Astrocyte of the cerebellum (primary cell): ENCODE data around the gene LTBP2.
"Not testable (repeated sequence)": the region's sequence is repeated elsewhere in the genome, so short reads cannot be mapped to it uniquely, and the experiment has no call there.

Experiments
- DNase-seq: peaks from one replicate; pipeline ENCODE4 v3.0.0-alpha.2; 2011; ENCODE audit warnings: low read depth
- H3K4me3 ChIP-seq: 2 replicates; pipeline ENCODE4 v1.5.1; 2011; ENCODE audit warnings: mild to moderate bottlenecking, low read depth, low read length, moderate library complexity
- in situ Hi-C: cut with HindIII; loops from 2 replicates; pipeline ENCODE4 v1.10.0; 2017; ENCODE audit warnings: low sequenced_read_pairs
- TF ChIP-seq, protein P1 (sequence below): IDR thresholded peaks from 2 replicates; pipeline ENCODE4 v1.5.1; 2012; ENCODE audit warnings: low read length, low read depth, moderate library complexity, mild to moderate bottlenecking; ENCODE audit errors: missing control alignments

LTBP2 gene

DNA sequence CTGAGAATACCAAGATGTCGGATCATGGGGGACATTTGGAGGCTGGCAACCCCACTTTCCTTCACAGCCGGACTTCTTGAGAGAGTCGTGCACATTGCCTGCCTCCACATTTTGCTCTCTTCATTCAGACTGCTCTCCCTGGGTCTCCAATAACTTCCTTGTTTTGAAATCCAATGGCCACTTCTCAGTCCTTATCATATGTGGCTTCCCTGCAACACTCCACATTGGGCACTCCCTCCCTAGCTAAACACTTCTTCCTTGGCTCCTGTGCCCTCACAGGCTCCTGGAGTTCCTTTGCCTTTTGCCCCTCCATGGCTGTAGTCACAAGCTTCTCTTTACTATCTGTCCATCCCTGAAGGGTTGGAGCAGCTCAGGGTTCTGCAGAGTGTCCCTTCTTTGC, 149.0 kb downstream of the LTBP2 start:
- TF ChIP-seq, protein P1, sequence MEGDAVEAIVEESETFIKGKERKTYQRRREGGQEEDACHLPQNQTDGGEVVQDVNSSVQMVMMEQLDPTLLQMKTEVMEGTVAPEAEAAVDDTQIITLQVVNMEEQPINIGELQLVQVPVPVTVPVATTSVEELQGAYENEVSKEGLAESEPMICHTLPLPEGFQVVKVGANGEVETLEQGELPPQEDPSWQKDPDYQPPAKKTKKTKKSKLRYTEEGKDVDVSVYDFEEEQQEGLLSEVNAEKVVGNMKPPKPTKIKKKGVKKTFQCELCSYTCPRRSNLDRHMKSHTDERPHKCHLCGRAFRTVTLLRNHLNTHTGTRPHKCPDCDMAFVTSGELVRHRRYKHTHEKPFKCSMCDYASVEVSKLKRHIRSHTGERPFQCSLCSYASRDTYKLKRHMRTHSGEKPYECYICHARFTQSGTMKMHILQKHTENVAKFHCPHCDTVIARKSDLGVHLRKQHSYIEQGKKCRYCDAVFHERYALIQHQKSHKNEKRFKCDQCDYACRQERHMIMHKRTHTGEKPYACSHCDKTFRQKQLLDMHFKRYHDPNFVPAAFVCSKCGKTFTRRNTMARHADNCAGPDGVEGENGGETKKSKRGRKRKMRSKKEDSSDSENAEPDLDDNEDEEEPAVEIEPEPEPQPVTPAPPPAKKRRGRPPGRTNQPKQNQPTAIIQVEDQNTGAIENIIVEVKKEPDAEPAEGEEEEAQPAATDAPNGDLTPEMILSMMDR = no peak
- H3K4me3 ChIP-seq = no peak overlapping the region
- in situ Hi-C loops = no loop called here
- no peak for DNase-seq

DNA sequence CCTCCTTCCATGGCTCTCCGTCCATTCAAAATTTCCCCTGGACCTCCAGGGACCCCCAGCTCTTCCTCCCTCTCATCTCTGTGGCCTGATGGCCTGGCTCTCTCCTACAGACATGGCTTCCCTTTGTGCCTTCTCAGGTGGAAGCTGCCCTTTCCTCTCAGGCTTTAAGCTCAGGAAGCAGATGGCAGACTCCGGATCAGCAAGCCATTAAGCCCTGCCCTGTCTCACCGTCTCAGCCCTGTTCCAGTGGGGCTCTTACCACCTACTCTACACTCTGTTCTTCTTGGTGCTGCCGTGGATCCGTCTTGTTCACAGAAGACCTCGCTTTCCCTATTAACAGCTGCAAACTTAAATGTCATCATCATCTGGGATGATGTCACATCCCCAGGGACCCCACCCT, 152.1 kb downstream of the LTBP2 start:
- TF ChIP-seq, protein P1 = no peak
- no peak for DNase-seq
- in situ Hi-C loops = no loop called here
- H3K4me3 ChIP-seq = no peak overlapping the region

DNA sequence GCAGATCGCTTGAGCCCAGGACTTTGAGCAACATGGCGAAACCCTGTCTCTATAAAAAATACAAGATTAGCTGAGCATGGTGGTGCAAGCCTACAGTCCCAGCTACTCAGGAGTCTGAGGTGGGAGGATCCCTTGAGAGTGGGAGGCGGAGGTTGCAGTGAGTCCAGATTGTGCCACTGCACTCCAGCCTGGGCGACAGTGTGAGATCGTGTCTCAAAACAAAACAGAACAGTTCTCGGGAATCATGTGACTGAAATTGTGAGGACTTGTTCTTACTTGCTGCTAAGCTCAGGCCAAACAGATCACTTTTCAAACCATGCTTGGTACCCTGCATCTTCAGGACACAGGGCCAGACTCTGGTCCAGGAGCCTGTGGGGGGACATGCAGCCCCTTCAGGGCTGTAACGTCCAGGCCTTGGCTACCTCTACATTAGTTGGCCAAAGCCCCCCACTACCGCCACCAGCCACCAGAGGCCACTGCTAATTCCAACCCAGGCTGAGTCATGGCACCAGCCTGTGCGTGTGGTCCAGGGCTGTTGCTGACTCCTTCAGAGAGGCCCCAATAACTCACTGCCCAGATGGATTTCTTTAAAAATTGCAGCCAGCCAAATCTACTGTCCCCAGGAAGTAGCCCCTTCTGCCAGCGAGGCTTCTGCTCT, 152.6 kb downstream of the LTBP2 start:
- in situ Hi-C loops = no loop called here
- DNase-seq = peak; percentile 4
- TF ChIP-seq, protein P1 = peak; percentile 79
- H3K4me3 ChIP-seq = no peak overlapping the region

DNA sequence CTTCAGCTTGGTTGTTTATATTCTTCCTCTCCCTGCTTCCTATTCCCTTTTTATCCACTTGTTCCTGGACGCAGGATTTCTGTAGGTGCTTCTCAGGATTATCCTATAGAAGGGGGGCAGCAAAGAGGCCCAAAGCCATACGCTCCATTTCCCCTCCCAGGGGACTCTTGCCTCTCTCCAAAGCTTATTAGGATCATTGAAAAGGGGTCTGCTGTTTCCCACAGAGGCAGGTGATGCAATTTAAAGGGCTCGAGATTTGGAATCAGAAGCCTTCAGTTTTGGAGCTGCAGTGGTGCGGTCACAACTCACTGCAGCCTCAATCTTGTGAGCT, 154.5 kb downstream of the LTBP2 start:
- H3K4me3 ChIP-seq = no peak overlapping the region
- DNase-seq = no peak
- in situ Hi-C loops = no loop called here
- TF ChIP-seq, protein P1 = no peak

DNA sequence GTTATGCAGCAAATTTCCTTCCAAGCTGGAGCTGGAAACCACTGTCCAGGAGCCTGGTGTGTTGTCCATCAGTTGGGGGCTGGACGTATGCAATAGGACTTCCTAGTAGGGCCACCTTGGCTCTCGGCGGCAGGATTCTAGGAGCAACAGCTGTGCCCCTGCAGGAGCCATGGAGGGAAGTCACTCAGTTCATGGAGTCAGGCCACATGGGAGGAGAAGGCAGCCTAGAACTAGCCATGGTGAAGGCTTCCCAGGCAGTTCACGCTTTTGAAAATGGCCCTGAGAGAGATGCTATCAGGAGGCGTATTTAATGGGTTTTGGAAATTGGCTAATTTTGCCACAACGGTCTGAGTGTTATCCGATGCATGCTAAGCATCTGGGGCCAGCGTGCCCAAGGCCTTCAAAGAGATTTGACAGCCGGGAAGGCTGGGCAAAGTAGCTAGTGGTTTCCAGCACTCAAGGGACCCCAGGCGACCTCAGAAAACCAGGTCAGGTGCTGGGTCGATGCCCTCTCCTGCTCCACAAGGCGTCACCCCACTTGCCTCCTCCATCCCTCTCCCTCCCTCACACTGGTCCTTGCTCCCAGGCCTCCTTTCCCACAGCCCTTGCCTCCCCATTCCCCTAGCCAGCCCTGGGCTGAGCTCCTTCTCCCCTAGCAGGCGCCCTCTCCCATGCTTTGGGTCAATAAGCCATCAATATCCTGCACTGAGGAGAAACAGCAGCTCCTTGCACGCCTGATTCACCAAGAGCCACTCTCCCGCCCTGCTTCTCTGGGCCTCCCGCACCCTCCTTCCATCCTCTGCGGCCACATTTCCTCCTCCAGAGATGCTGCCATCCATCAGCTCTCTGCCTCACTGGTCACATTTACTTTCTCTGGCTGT, 155.1 kb downstream of the LTBP2 start:
- in situ Hi-C loops = no loop called here
- TF ChIP-seq, protein P1 = no peak
- H3K4me3 ChIP-seq = no peak overlapping the region
- DNase-seq = no peak

DNA sequence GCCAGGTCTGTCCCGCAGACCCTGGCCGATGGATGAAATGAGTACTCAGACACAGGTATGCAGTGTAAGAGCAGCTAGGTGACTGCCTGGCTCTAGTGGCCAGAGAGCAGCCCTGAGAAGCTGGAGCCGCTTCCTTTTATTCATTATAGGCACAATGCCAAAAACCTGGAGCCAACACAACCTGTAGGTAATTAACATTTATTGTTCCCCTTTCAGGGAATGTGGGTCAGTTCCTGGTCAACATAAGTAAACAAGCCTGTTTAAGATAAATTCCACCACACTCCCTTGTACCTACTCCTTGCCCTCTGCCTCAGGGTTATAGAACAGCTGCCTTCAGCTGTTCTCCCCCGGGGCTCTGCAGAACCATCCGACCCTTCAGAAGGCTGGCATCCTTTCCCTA, 157.6 kb downstream of the LTBP2 start:
- H3K4me3 ChIP-seq, DNase-seq, in situ Hi-C loops: not testable (repeated sequence)
